HL-60 (cell line): ENCODE data around the gene ZBTB3.

Source experiments
- POLR2AphosphoS5 ChIP-seq: IDR thresholded peaks from 2 replicates; pipeline ENCODE4 v1.6.1; 2012; ENCODE audit warnings: low read depth
- TF ChIP-seq, protein P1 (sequence below): IDR thresholded peaks from one replicate; pipeline ENCODE4 v1.5.1; 2011; ENCODE audit warnings: low read length, control low read depth, inconsistent platforms; ENCODE audit not compliant: insufficient read depth
- TF ChIP-seq, protein P2 (sequence below): IDR thresholded peaks from 2 replicates; pipeline ENCODE4 v1.6.1; 2012; ENCODE audit warnings: low read depth; ENCODE audit not compliant: insufficient replicate concordance

DNA sequence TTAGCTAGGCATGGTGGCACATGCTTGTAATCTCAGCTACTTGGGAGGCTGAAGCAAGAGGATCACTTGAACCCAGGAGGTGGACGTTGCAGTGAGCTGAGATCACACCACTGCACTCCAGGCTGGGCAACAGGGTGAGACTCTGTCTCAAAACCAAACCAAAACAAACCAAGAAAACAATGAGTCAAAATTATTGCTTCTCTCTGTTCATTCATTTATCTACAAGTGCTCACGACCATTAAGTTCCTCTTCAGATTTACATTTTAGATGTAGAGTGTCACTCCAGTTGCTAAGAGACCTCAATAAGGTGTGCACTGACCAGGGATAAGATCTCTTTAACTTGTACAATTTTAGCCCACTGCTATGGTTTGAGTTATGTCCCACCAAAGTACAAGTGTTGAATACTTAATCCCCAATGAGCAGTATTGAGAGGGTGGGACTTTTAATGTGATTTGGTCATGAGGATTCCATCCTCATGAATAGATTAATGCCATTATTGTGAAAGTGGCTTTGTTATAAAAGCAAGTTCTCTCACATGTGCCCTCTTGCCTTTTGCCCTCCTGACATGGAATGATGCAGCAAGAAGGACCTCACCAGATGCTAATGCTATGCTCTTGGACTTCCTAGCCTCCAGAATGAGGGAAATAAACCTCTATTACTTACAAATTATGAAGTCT, 34.5 kb downstream of the ZBTB3 start:
- TF ChIP-seq, protein P1, sequence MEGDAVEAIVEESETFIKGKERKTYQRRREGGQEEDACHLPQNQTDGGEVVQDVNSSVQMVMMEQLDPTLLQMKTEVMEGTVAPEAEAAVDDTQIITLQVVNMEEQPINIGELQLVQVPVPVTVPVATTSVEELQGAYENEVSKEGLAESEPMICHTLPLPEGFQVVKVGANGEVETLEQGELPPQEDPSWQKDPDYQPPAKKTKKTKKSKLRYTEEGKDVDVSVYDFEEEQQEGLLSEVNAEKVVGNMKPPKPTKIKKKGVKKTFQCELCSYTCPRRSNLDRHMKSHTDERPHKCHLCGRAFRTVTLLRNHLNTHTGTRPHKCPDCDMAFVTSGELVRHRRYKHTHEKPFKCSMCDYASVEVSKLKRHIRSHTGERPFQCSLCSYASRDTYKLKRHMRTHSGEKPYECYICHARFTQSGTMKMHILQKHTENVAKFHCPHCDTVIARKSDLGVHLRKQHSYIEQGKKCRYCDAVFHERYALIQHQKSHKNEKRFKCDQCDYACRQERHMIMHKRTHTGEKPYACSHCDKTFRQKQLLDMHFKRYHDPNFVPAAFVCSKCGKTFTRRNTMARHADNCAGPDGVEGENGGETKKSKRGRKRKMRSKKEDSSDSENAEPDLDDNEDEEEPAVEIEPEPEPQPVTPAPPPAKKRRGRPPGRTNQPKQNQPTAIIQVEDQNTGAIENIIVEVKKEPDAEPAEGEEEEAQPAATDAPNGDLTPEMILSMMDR: no peak
- TF ChIP-seq POLR2AphosphoS5: no peak
- TF ChIP-seq, protein P2, sequence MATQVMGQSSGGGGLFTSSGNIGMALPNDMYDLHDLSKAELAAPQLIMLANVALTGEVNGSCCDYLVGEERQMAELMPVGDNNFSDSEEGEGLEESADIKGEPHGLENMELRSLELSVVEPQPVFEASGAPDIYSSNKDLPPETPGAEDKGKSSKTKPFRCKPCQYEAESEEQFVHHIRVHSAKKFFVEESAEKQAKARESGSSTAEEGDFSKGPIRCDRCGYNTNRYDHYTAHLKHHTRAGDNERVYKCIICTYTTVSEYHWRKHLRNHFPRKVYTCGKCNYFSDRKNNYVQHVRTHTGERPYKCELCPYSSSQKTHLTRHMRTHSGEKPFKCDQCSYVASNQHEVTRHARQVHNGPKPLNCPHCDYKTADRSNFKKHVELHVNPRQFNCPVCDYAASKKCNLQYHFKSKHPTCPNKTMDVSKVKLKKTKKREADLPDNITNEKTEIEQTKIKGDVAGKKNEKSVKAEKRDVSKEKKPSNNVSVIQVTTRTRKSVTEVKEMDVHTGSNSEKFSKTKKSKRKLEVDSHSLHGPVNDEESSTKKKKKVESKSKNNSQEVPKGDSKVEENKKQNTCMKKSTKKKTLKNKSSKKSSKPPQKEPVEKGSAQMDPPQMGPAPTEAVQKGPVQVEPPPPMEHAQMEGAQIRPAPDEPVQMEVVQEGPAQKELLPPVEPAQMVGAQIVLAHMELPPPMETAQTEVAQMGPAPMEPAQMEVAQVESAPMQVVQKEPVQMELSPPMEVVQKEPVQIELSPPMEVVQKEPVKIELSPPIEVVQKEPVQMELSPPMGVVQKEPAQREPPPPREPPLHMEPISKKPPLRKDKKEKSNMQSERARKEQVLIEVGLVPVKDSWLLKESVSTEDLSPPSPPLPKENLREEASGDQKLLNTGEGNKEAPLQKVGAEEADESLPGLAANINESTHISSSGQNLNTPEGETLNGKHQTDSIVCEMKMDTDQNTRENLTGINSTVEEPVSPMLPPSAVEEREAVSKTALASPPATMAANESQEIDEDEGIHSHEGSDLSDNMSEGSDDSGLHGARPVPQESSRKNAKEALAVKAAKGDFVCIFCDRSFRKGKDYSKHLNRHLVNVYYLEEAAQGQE: no peak
